ENCODE measurements around the gene ZC3H12A. TPM values are rescaled to one million over a fixed set of nuclear protein-coding genes. Genes with fewer than 3 reads are reported as not detected.

The ZC3H12A gene
- total and polyA plus RNA-seq, 2 experiments from 2014 or later: 5.0 to 8.9 TPM

DNA sequence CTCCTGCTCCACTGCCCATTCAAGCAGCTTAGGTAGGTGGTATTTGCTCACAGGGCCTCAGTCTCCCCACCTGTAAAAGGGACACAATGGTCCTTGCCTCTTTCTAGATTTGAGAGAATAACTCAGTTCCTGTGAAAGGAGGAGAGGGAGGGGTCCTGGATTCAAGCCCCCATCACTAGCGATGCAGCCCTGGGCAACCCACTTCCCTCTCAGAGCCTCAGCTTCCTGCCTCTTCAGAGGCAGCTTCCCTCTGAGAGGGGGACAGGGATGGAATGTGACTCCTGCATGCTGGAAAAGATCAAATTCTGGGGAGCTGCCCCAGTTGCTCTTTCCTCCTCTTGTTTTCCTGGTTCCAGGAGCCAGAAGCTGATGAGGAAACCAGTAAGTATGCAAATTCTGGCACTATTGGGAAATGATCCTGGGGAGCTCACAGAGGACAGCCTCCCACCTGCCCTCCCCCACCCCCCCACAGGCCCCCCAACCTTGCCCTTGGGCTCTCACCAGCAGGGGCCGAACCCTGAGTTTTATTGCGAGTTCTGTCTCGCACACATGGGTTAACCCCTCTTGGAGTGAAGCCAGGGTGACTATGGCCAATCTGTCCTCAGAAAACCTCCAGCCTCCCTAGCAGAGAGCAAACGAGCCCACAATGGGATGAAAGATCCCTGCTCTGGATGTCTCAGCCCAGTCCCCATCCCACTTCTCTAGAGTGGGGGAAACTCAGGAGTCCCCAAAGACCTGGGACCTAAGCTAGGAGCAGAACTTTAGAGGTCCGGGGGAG is 11.7 kb downstream of the ZC3H12A start:
- peak; percentile 73 for DNase-seq
- peaks cover 16% of the 10 kb centered on the region for H3K4me1 ChIP-seq (ENCODE audit: insufficient read depth)

DNA sequence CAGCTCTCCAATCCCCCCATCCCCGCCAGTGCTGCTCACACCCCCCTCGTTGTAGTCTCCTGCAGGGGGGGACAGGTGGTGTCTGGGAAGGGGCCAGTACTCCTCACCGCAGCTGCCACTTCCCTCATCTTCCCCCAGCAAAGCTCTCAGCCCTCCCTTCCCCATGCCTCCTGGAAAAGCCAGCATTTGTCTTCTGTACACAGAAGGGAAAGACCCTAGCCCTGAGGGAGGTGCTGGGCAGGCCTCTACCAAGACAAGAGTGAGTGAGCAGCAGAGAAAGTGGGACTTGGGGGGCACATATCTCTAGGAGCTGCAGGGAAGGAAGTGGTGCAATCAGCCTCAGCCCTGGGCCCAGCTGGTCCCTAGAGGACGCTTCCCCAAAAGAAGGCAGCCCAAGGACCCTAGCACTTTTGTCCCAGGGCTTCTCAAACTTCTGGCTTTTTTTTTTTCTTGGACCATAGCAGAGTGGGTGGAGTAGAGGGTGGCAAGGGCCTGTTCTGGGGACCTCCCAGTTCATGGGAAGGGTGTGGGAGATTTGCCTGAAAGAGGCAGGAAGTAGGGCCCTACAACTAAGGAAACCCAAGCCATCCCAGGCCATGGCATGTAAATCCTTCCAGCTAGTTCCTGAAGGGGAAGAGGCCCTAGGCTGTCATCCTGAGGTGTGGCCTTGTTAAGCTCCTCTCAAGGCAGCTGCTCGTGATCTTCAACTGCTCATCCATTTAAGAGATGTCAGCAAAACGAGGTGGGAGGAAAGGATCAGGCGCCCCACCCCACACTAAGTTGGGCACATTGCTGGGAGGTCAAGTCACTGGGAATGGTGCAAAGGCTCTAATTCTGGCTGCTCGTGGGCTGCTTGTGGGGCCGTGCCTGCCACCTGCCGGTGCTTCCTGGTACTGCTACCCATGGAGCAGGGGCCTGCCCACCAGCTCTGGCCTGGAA is 12.6 kb downstream of the ZC3H12A start:
- WGBS, 2 experiments (ENCODE audit: low coverage in 1 of 2, low lambda C conversion rate in 2 of 2, missing lambda C conversion rate in 2 of 2): 39 to 40% methylated on average over 10 of the region's 10 CpGs
- peaks cover under 1% of the 10 kb centered on the region; the same call in 1 of the 2 replicates for H3K79me2 ChIP-seq (ENCODE audit: insufficient read depth)
- H3K9me3 ChIP-seq (ENCODE audit: low read depth): no peaks in the 10 kb centered on the region
- 0 out of 2 replicates have a peak, but pooled peaks cover 9% of the 10 kb centered on the region for H3K36me3 ChIP-seq (ENCODE audit: low read depth)
- no peak overlapping the region for H3K4me2 ChIP-seq (ENCODE audit: unreplicated experiment)
- H3K27ac ChIP-seq: peak overlapping the region; percentile 79
- H4K20me1 ChIP-seq (ENCODE audit: insufficient read depth): no peaks in the 10 kb centered on the region
- H3K27me3 ChIP-seq (replicated peaks; ENCODE audit: insufficient read depth): no peaks in the 10 kb centered on the region
- peaks cover 40% of the 10 kb centered on the region for H3F3A ChIP-seq (ENCODE audit: insufficient read depth)
- peak overlapping the region; percentile 57 for H3K9ac ChIP-seq
- TF ChIP-seq EZH2 (IDR thresholded peaks at IDR 0.05; ENCODE audit: insufficient read depth, poor library complexity, severe bottlenecking): no peak
- TF ChIP-seq EZH2phosphoT487 (IDR thresholded peaks at IDR 0.05; ENCODE audit: insufficient read depth, low read depth): no peak
- DNase-seq: peak; percentile 86
- H2AFZ ChIP-seq: no peak overlapping the region
- in situ Hi-C loops (cut with MboI): no loop called here
- no peaks in the 10 kb centered on the region for H3K9me2 ChIP-seq (ENCODE audit: insufficient read depth)
- H3K4me3 ChIP-seq: no peak overlapping the region
- peaks cover 16% of the 10 kb centered on the region for H3K4me1 ChIP-seq (ENCODE audit: insufficient read depth)

More for the DNA sequence above, 11.7 kb downstream of the ZC3H12A start:
- Histone ChIP-seq H3K27ac (peak overlapping the region; percentile 79), H3K79me2 (ENCODE audit: insufficient read depth) (peaks cover 9% of the 10 kb centered on the region), H3K4me3 (no peak overlapping the region), H2AFZ (no peak overlapping the region), H3K9me2 (ENCODE audit: insufficient read depth) (no peaks in the 10 kb centered on the region), H4K20me1 (ENCODE audit: insufficient read depth) (no peaks in the 10 kb centered on the region), H3K36me3 (ENCODE audit: low read depth) (0 out of 2 replicates have a peak, but pooled peaks cover 14% of the 10 kb centered on the region), H3K9me3 (ENCODE audit: low read depth) (no peaks in the 10 kb centered on the region), H3F3A (ENCODE audit: insufficient read depth) (peaks cover 40% of the 10 kb centered on the region), H3K4me2 (ENCODE audit: unreplicated experiment) (no peak overlapping the region), H3K9ac (peak overlapping the region; percentile 57), H3K27me3 (replicated peaks; ENCODE audit: insufficient read depth) (no peaks in the 10 kb centered on the region)
- in situ Hi-C loops (cut with MboI): no loop called here
- WGBS, 2 experiments (ENCODE audit: low coverage in 1 of 2, low lambda C conversion rate in 2 of 2, missing lambda C conversion rate in 2 of 2): 25 to 30% methylated on average over 3 to 6 of the region's 6 CpGs
- TF ChIP-seq EZH2 (IDR thresholded peaks at IDR 0.05; ENCODE audit: insufficient read depth, poor library complexity, severe bottlenecking): no peak
- TF ChIP-seq EZH2phosphoT487 (IDR thresholded peaks at IDR 0.05; ENCODE audit: insufficient read depth, low read depth): no peak

GRCh38 chr1:37487619-37487984 is 13.2 kb downstream of the ZC3H12A start:
- DNase-seq: no peak
- H3K9me2 ChIP-seq (ENCODE audit: insufficient read depth): no peaks in the 10 kb centered on the region
- no peak overlapping the region for H3K9ac ChIP-seq
- peak overlapping the region; percentile 79 for H3K27ac ChIP-seq
- no peaks in the 10 kb centered on the region for H3K9me3 ChIP-seq (ENCODE audit: low read depth)
- in situ Hi-C loops (cut with MboI): no loop called here
- TF ChIP-seq EZH2phosphoT487 (IDR thresholded peaks at IDR 0.05; ENCODE audit: insufficient read depth, low read depth) (no peak), EZH2 (IDR thresholded peaks at IDR 0.05; ENCODE audit: insufficient read depth, poor library complexity, severe bottlenecking) (no peak)
- no peaks in the 10 kb centered on the region; the same call in 1 of the 2 replicates for H3K79me2 ChIP-seq (ENCODE audit: insufficient read depth)
- peaks cover 7% of the 10 kb centered on the region; the same call in 1 of the 2 replicates for H3K36me3 ChIP-seq (ENCODE audit: low read depth)
- H3K4me3 ChIP-seq: no peak overlapping the region
- no peaks in the 10 kb centered on the region for H4K20me1 ChIP-seq (ENCODE audit: insufficient read depth)
- H3K27me3 ChIP-seq (replicated peaks; ENCODE audit: insufficient read depth): no peaks in the 10 kb centered on the region
- H3K4me1 ChIP-seq (ENCODE audit: insufficient read depth): peaks cover 16% of the 10 kb centered on the region
- no peak overlapping the region for H3K4me2 ChIP-seq (ENCODE audit: unreplicated experiment)
- H2AFZ ChIP-seq: no peak overlapping the region
- peaks cover 40% of the 10 kb centered on the region for H3F3A ChIP-seq (ENCODE audit: insufficient read depth)
- 77 to 82% methylated on average over 5 of the region's 5 CpGs for WGBS, 2 experiments (ENCODE audit: low coverage in 1 of 2, low lambda C conversion rate in 2 of 2, missing lambda C conversion rate in 2 of 2)

DNA sequence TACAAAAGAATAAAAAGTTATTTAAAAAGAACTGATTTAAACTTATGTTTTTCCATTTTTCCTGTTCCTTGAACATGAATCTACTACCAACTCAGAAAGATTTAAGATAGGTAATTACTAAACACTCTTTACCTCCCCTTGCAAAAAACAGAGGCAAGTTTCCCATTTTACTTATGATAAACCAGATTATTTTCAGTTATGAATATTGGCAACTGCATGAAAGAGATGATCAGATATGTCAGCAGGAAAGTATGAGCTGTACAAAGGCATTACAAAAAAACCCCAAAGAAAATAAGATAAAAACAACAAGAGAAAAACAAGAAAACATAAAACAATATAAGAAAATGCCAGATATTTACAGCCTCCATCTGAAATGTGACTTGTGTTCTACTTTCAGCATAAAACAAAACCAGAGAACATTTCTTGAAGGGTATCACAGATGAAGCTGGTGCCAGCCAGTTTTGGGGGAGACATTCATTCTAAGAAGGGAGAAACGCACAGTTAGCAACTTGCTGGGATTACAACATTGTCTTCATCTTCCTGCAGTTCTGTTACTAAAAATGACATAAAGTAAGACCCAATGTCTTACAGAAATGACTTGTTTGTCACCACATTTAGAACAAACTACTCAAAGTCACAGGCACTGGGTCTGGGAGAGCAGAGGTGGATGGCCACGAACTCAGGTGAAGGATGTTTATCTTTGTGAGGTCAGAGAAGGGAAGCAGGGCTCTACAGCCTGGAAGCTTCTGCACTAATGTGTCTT is 19.1 kb downstream of the ZC3H12A start:
- Histone ChIP-seq H2AFZ (no peak overlapping the region), H3K4me2 (ENCODE audit: unreplicated experiment) (no peak overlapping the region), H3K27ac (no peak overlapping the region), H4K20me1 (ENCODE audit: insufficient read depth) (no peaks in the 10 kb centered on the region), H3K4me1 (ENCODE audit: insufficient read depth) (peaks cover under 1% of the 10 kb centered on the region; the same call in 1 of the 2 replicates), H3F3A (ENCODE audit: insufficient read depth) (peaks cover 11% of the 10 kb centered on the region), H3K79me2 (ENCODE audit: insufficient read depth) (peaks cover 32% of the 10 kb centered on the region), H3K9me2 (ENCODE audit: insufficient read depth) (no peaks in the 10 kb centered on the region), H3K36me3 (ENCODE audit: low read depth) (peaks cover 37% of the 10 kb centered on the region), H3K27me3 (replicated peaks; ENCODE audit: insufficient read depth) (no peaks in the 10 kb centered on the region), H3K9ac (no peak overlapping the region), H3K4me3 (no peak overlapping the region), H3K9me3 (ENCODE audit: low read depth) (no peaks in the 10 kb centered on the region)
- no peak for DNase-seq
- no peak for TF ChIP-seq EZH2 (IDR thresholded peaks at IDR 0.05; ENCODE audit: insufficient read depth, poor library complexity, severe bottlenecking)
- no peak for TF ChIP-seq EZH2phosphoT487 (IDR thresholded peaks at IDR 0.05; ENCODE audit: insufficient read depth, low read depth)
- in situ Hi-C loops (cut with MboI): no loop called here
- 95 to 96% methylated on average over 2 of the region's 2 CpGs for WGBS, 2 experiments (ENCODE audit: low coverage in 1 of 2, low lambda C conversion rate in 2 of 2, missing lambda C conversion rate in 2 of 2)
